GM18505 (cell line): ENCODE measurements around the gene CPED1.
"Not testable (repeated sequence)": the region's sequence is repeated elsewhere in the genome, so short reads cannot be mapped to it uniquely, and the experiment has no call there.

Experiments used
- ATAC-seq: cut with Tn5 transposase; IDR thresholded peaks from one replicate; pipeline ENCODE4 v1.9.1; 2021; ENCODE audit not compliant: unreplicated experiment
- POLR2A ChIP-seq: IDR thresholded peaks from 4 replicates; pipeline ENCODE4 v1.6.1; 2011; ENCODE audit warnings: borderline replicate concordance; ENCODE audit not compliant: insufficient read depth, insufficient read length; ENCODE audit errors: extremely low read depth

CPED1 gene

GRCh38 chr7:121116396-121116795, 127.9 kb downstream of the CPED1 start:
- TF ChIP-seq POLR2A, result no peak

GRCh38 chr7:121119047-121119446, 130.5 kb downstream of the CPED1 start:
- no peak for TF ChIP-seq POLR2A
- ATAC-seq, result no peak

More at GRCh38 chr7:121116396-121116795, 127.9 kb downstream of the CPED1 start:
- ATAC-seq, result no peak

GRCh38 chr7:121123032-121123431, 134.5 kb downstream of the CPED1 start:
- no peak for ATAC-seq
- TF ChIP-seq POLR2A, result no peak

GRCh38 chr7:121125454-121125853, 136.9 kb downstream of the CPED1 start:
- not testable (repeated sequence) for ATAC-seq

GRCh38 chr7:121126201-121126600, 137.7 kb downstream of the CPED1 start:
- ATAC-seq, result no peak
- TF ChIP-seq POLR2A, result no peak

GRCh38 chr7:121126801-121127534, 138.5 kb downstream of the CPED1 start:
- no peak for TF ChIP-seq POLR2A
- ATAC-seq, result no peak

DNA sequence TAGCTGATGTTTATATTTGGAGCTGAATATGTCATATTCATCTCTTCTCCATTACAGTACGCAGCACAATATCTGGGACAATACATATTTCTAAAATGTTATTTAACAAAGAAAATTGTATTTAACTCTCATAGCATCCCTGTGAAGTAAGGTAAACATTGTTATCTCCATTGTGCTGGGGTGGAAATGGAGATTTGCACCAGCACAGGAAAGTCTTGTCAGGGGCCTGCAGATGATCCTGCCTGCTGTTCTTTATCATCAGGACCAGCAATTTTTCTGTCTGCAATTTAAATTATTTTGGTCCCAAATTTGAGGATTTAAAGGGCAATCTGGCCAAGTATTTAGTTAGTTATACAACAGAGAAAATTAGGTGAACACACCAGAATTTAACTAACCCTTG, 144.4 kb downstream of the CPED1 start:
- no peak for TF ChIP-seq POLR2A
- no peak for ATAC-seq

GRCh38 chr7:121133444-121133843, 144.9 kb downstream of the CPED1 start:
- no peak for TF ChIP-seq POLR2A

DNA sequence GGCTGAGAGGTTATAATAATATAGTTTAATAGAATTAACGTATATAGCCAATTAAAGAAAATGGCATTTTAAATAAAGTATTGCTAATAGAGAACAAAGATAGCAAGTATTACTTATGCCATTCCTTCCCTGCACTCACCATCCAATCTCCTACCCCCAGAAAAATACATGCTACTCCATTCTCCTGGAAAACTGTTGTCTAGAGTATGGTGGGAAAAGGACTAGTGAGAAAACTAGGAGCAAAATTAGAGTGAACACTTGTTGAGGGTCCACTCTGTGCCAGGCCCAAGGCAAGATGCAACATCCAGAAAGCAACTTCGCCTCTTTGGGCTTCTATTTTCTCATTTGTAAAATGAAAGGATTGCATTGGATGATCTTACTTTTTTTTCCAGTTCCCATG, 149.1 kb downstream of the CPED1 start:
- no peak for TF ChIP-seq POLR2A
- no peak for ATAC-seq

More at GRCh38 chr7:121133444-121133843, 144.9 kb downstream of the CPED1 start:
- no peak for ATAC-seq

- no peak for TF ChIP-seq POLR2A
- ATAC-seq, result peak; percentile 100
Measured at GRCh38 chr7:121138262-121138933, 149.9 kb downstream of the CPED1 start.

GRCh38 chr7:121139427-121139826, 150.9 kb downstream of the CPED1 start:
- ATAC-seq, result no peak

DNA sequence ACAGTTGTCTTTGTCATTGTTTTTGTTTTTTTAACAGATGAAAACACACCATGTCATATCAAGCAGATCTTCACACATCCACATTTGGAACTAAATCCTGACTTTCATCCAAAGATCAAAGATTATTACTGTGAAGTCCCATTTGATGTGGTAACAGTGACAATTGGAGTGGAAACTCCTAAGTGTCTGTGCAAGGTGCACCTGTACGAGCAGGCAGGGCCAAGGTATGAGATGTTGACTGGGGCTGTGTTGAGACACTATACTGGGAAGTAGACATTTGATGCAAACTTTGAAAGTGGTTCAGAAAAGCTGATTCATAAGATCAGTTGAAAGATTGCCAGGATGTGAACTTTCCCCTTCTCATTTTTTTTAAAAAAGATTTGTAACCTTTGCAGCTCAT, 152.3 kb downstream of the CPED1 start:
- no peak for TF ChIP-seq POLR2A
- no peak for ATAC-seq

More at GRCh38 chr7:121139427-121139826, 150.9 kb downstream of the CPED1 start:
- no peak for TF ChIP-seq POLR2A

DNA sequence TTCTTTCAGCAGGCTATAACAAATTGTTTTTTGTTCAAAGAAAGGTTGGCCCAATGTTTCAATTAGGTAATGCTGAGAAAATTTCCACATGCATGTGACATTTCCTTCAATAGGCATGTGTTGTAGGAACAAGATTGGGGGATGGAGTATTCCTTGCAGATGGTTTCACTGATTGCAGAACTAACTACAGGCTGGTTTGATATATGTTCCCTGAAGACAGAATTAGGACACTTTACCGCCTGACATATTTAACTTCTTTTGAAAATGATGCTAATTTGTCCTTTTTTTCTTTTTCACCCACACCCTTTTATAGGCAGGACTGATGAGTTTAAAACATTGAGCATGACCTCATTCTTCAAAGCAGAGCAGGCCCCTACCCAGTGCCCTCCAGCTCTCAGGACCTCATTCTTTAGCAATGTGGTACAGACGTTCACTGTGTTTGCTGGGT, 163.3 kb downstream of the CPED1 start:
- ATAC-seq, result no peak
- no peak for TF ChIP-seq POLR2A

DNA sequence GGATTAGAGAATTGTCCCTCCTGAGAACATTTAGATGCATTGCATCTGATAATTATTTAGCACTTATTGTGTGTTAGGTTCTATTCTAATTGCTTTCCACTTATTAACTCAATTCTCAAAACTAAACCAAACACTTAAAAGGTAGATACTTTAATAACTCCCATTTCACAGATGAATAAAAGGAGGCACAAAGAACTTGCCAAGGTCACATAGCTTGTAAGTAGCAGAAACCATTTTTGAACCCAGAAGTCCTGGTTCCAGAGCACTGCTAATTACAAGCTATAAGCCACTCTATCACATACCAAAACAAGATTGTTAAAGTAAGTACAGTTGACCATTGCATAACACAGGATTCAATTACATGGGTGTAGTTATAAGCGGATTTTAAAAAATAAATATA, 164.9 kb downstream of the CPED1 start:
- no peak for TF ChIP-seq POLR2A
- ATAC-seq, result no peak
